HL-60 (cell line): ENCODE data around the gene APOL1.

Source experiments
- CTCF ChIP-seq: IDR thresholded peaks from one replicate; pipeline ENCODE4 v1.5.1; 2011; ENCODE audit warnings: low read length, control low read depth, inconsistent platforms; ENCODE audit not compliant: insufficient read depth
- POLR2AphosphoS5 ChIP-seq: IDR thresholded peaks from 2 replicates; pipeline ENCODE4 v1.6.1; 2012; ENCODE audit warnings: low read depth

DNA sequence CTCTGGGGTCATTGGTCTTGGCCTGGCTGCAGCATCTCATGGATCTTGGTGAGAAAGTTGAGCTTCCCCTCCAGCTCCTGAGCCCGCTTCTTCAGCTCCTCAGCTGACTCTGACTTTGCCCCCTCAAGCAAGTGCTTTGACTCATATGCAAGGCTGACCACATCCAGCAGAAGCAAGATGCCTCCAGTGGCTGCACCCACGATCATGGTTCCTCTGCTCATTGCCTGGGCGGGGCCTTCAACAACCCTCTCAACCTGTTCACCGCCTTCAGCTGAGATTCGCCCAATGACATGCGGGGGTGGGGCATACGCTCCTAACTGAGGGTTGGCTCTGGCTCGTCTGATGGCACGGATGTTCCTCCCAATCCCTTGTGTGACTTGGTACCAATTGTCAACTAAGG, 25.5 kb upstream of the APOL1 start:
- TF ChIP-seq CTCF (no peak), POLR2AphosphoS5 (no peak)
